Neural progenitor cell (in vitro differentiated cells): ENCODE measurements around the gene RIMKLB.

Experiments
- EZH2 ChIP-seq: fragments of 200-600 bp; sonication (generic); IDR thresholded peaks from 2 replicates; pipeline ENCODE4 v1.6.1; 2017; ENCODE audit warnings: antibody characterized with exemption, mild to moderate bottlenecking, moderate library complexity
- TF ChIP-seq, protein P1 (sequence below): fragments of 200-600 bp; sonication (generic); IDR thresholded peaks from 2 replicates; pipeline ENCODE4 v1.5.1; 2017; ENCODE audit warnings: antibody characterized with exemption, mild to moderate bottlenecking

DNA sequence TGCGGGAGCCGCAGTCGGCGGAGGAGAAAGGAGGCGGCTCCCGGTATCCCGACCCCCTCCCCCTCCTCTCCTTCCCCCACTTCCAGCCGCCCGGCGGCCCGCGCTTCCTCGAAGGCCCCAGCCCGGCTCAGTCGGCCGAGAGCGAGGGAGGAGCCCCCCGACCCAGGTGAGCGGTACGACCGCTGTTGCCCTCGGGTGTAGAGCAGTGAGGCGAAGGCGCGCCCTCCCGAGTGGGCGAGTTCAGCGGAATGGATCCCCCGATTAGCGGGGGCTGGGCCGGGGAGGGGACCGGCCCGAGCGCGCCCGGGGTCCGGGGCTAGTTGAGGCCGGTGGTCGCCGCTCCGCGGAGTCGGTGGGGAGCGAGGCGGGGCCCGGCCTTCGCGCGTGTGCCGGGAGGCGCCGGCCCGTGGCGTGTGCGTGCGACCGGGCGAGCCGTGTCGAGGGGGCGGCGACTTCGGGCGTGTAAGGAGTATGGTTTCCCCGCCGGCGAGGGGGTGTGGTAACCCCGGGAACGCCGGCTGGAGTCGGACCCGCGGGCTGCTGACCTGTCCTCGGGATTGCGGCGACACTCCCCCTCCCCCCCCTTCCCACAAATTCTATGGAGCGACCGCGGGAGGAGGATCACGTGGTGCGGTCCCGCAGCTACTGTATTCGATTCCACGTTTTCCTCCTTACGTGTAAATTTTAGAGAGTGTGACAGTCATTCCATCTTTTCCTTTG, 501 bp downstream of the RIMKLB start:
- TF ChIP-seq, protein P1, sequence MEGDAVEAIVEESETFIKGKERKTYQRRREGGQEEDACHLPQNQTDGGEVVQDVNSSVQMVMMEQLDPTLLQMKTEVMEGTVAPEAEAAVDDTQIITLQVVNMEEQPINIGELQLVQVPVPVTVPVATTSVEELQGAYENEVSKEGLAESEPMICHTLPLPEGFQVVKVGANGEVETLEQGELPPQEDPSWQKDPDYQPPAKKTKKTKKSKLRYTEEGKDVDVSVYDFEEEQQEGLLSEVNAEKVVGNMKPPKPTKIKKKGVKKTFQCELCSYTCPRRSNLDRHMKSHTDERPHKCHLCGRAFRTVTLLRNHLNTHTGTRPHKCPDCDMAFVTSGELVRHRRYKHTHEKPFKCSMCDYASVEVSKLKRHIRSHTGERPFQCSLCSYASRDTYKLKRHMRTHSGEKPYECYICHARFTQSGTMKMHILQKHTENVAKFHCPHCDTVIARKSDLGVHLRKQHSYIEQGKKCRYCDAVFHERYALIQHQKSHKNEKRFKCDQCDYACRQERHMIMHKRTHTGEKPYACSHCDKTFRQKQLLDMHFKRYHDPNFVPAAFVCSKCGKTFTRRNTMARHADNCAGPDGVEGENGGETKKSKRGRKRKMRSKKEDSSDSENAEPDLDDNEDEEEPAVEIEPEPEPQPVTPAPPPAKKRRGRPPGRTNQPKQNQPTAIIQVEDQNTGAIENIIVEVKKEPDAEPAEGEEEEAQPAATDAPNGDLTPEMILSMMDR: no peak
- no peak for TF ChIP-seq EZH2
